ENCODE data around the gene SEC61A2.

Gene SEC61A2

DNA sequence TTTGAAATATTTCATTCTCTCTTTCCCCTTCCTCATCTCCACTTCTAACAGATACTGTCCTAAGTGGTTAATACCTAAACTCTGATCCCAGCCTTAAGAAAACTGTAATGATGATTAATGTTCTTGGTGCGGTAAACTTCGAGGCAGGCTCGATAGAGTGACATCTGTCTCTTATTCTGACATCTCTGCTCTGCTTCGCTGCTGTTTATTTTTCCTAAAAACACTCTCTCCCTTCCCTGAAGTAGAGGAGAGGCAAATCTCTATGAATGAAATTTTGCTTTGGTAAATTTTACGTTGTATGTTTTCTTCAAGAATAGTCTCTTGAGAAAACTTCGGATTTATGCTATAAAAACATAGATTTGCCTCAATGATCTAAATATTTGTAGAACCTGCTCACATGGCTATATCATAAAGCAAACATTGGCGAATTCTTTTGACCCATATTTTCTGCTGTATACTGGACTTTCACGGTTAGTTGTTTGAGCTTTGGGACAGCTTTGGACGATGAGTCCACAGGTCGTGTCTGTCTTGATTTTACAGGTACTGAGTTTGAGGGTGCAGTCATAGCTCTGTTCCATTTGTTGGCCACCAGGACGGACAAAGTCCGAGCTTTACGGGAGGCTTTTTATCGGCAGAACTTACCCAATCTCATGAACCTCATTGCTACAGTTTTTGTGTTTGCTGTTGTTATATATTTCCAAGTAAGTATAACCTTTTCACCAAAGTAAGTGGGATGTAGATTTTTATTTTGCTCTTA, 27.1 kb downstream of the SEC61A2 start:
- no peak for TF ChIP-seq CTCF (IDR thresholded peaks at IDR 0.05; ENCODE audit: low read depth, low read length)
- DNase-seq (ENCODE audit: low read depth, low spot score): no peak
- in situ Hi-C loops (cut with HindIII; ENCODE audit: low sequenced_read_pairs): no loop called here

GRCh38 chr10:12158111-12158510, 28.6 kb downstream of the SEC61A2 start:
- no peak for DNase-seq (ENCODE audit: low read depth, low spot score)
- TF ChIP-seq CTCF (IDR thresholded peaks at IDR 0.05; ENCODE audit: low read depth, low read length): no peak
- H3K4me3 ChIP-seq (ENCODE audit: low read depth, low read length): no peak overlapping the region
- in situ Hi-C loops (cut with HindIII; ENCODE audit: low sequenced_read_pairs): no loop called here

More for the DNA sequence above, 27.1 kb downstream of the SEC61A2 start:
- no peak overlapping the region for H3K4me3 ChIP-seq (ENCODE audit: low read depth, low read length)

- H3K4me3 ChIP-seq (ENCODE audit: low read depth, low read length): no peak overlapping the region
- in situ Hi-C loops (cut with HindIII; ENCODE audit: low sequenced_read_pairs): no loop called here
- no peak for TF ChIP-seq CTCF (IDR thresholded peaks at IDR 0.05; ENCODE audit: low read depth, low read length)
- no peak for DNase-seq (ENCODE audit: low read depth, low spot score)
Measured at GRCh38 chr10:12160664-12161063, 31.2 kb downstream of the SEC61A2 start.

GRCh38 chr10:12162927-12163326, 33.5 kb downstream of the SEC61A2 start:
- TF ChIP-seq CTCF (IDR thresholded peaks at IDR 0.05; ENCODE audit: low read depth, low read length): no peak
- H3K4me3 ChIP-seq (ENCODE audit: low read depth, low read length): no peak overlapping the region
- no peak for DNase-seq (ENCODE audit: low read depth, low spot score)
- in situ Hi-C loops (cut with HindIII; ENCODE audit: low sequenced_read_pairs): no loop called here

DNA sequence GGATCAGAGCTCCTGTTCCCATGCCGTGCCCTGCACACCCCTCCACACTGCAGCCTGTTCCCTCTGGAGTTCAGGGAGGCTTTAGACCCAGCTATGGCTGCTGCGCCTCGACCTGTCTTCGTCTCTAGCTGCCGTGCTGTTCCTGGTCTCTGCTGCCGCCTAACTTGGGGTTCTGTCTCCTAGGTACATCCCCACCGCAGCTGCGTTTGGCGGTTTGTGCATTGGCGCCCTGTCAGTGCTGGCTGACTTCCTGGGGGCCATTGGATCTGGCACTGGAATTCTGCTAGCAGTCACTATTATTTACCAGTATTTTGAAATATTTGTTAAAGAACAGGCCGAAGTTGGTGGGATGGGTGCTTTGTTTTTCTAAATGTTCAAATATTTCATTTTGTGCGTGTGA, 34.6 kb downstream of the SEC61A2 start:
- no peak for DNase-seq (ENCODE audit: low read depth, low spot score)

GRCh38 chr10:12165036-12165435, 35.6 kb downstream of the SEC61A2 start:
- no peak for TF ChIP-seq CTCF (IDR thresholded peaks at IDR 0.05; ENCODE audit: low read depth, low read length)
- no peak for DNase-seq (ENCODE audit: low read depth, low spot score)
- H3K4me3 ChIP-seq (ENCODE audit: low read depth, low read length): no peak overlapping the region
- in situ Hi-C loops (cut with HindIII; ENCODE audit: low sequenced_read_pairs): no loop called here

More for the DNA sequence above, 34.6 kb downstream of the SEC61A2 start:
- in situ Hi-C loops (cut with HindIII; ENCODE audit: low sequenced_read_pairs): no loop called here
- no peak overlapping the region for H3K4me3 ChIP-seq (ENCODE audit: low read depth, low read length)
- TF ChIP-seq CTCF (IDR thresholded peaks at IDR 0.05; ENCODE audit: low read depth, low read length): no peak

Measured in astrocyte of the spinal cord (primary cell).